ENCODE data around the gene SMARCA1.

DNA sequence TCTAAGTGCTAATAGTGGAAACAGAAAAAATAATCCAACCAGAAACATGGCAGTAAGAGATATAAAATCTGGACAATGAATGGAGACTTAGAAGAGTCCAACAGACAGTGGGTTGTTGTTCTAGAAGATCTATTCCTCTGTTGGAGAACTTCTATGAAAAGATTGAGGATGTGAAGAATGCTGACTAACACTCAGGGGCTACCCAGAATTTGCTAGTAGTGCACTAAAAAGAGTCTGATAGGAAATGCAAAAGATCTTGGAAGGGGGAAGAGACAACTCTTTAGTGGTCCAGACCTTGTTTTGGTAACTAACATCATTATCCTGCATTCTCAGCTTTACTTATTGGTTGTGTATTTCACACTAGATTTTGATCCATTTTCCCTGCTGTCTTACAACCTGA is 77.9 kb downstream of the SMARCA1 start:
- TF ChIP-seq ATF1 (CRISPR knock-in tag; IDR thresholded peaks at IDR 0.05) (no peak), CTCF (IDR thresholded peaks at IDR 0.05) (no peak), PRRX2 (CRISPR knock-in tag; IDR thresholded peaks at IDR 0.05) (no peak)
- TF ChIP-seq, protein P1, sequence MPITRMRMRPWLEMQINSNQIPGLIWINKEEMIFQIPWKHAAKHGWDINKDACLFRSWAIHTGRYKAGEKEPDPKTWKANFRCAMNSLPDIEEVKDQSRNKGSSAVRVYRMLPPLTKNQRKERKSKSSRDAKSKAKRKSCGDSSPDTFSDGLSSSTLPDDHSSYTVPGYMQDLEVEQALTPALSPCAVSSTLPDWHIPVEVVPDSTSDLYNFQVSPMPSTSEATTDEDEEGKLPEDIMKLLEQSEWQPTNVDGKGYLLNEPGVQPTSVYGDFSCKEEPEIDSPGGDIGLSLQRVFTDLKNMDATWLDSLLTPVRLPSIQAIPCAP (CRISPR knock-in tag; IDR thresholded peaks at IDR 0.05) = no peak

All from WTC11 (cell line).